ENCODE measurements around the gene PRKCQ.

The PRKCQ gene

DNA sequence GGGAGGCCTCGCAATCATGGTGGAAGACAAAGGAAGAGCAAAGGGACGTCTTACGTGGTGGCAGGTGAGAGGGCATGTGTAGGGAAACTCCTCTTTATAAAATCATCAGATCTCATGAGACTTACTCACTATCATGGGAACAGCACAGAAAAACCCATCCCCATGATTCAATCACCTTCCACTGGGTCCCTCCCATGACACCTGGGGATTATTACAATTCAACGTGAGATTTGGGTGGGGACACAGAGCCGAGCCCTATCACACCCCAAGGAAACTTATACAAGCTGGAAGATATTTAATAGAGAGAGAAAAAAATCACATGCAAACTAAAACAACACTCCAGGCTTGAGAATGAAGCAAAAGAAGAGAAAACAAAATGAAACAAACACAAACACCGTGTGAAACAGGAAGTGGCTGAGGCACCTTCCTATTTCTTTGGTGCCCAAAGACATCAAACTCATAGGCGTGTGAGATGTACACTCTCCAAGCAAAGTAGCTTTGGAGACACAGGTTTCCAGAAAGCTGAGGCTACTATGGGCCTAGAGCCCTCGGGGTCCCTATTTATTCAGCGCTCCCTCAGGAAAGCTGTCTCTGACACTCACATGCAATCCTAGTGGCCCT, 97.2 kb downstream of the PRKCQ start:
- no peak overlapping the region for H3K4me3 ChIP-seq (IDR thresholded peaks at IDR 0.05; ENCODE audit: insufficient read depth, low read depth, low read length)
- H4K20me1 ChIP-seq (ENCODE audit: insufficient read depth), result no peaks in the 10 kb centered on the region
- H3K4me2 ChIP-seq, result no peak overlapping the region
- no peak overlapping the region for H3K9ac ChIP-seq
- no peaks in the 10 kb centered on the region for H3K36me3 ChIP-seq (ENCODE audit: insufficient read depth)
- no peak for TF ChIP-seq CTCF (conservative IDR thresholded peaks at IDR 0.05; ENCODE audit: low read depth, low read length)
- no peak overlapping the region for H3K27ac ChIP-seq
- no peaks in the 10 kb centered on the region for H3K27me3 ChIP-seq (ENCODE audit: insufficient read depth, low read depth)
- H3K79me2 ChIP-seq (ENCODE audit: insufficient read depth, low read depth), result no peaks in the 10 kb centered on the region
- H2AFZ ChIP-seq (ENCODE audit: low read depth), result no peak overlapping the region
- no peaks in the 10 kb centered on the region for H3K4me1 ChIP-seq (ENCODE audit: low read depth, poor library complexity, severe bottlenecking)

GRCh38 chr10:6478722-6479121, 101.4 kb downstream of the PRKCQ start:
- Histone ChIP-seq H3K79me2 (ENCODE audit: insufficient read depth, low read depth) (no peaks in the 10 kb centered on the region), H3K4me1 (ENCODE audit: low read depth, poor library complexity, severe bottlenecking) (peaks cover 12% of the 10 kb centered on the region), H4K20me1 (ENCODE audit: insufficient read depth) (no peaks in the 10 kb centered on the region), H3K4me2 (no peak overlapping the region), H3K27ac (no peak overlapping the region), H3K27me3 (ENCODE audit: insufficient read depth, low read depth) (no peaks in the 10 kb centered on the region), H2AFZ (ENCODE audit: low read depth) (no peak overlapping the region), H3K4me3 (IDR thresholded peaks at IDR 0.05; ENCODE audit: insufficient read depth, low read depth, low read length) (no peak overlapping the region), H3K36me3 (ENCODE audit: insufficient read depth) (no peaks in the 10 kb centered on the region), H3K9ac (no peak overlapping the region)
- TF ChIP-seq CTCF (conservative IDR thresholded peaks at IDR 0.05; ENCODE audit: low read depth, low read length), result peak; percentile 22; the same call in 1 of the 2 replicates

DNA sequence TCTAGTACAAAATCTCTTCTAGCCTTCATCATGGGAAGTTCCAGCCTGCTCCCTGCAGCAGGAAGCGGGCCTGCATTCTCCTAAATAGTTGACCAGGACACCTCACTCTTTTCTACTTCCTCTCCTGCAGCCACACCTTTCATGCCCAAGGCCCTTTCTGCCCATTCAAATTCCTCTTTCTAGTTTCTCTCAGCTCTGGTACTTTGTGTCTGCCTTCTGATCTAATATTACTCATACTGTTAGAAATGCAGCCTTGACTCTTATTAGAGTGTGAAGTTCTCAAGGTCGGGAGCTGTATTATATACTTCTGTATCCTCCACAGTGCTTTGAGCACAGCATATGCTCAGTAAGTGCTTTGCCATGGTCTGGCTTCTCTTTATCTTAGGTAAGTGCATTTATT, 103.1 kb downstream of the PRKCQ start:
- no peaks in the 10 kb centered on the region for H4K20me1 ChIP-seq (ENCODE audit: insufficient read depth)
- no peak for TF ChIP-seq CTCF (conservative IDR thresholded peaks at IDR 0.05; ENCODE audit: low read depth, low read length)
- H3K4me3 ChIP-seq (IDR thresholded peaks at IDR 0.05; ENCODE audit: insufficient read depth, low read depth, low read length), result no peak overlapping the region
- no peak overlapping the region for H2AFZ ChIP-seq (ENCODE audit: low read depth)
- H3K4me2 ChIP-seq, result no peak overlapping the region
- no peak overlapping the region for H3K9ac ChIP-seq
- no peak overlapping the region for H3K27ac ChIP-seq
- no peaks in the 10 kb centered on the region for H3K79me2 ChIP-seq (ENCODE audit: insufficient read depth, low read depth)
- no peaks in the 10 kb centered on the region for H3K36me3 ChIP-seq (ENCODE audit: insufficient read depth)
- no peaks in the 10 kb centered on the region for H3K27me3 ChIP-seq (ENCODE audit: insufficient read depth, low read depth)
- H3K4me1 ChIP-seq (ENCODE audit: low read depth, poor library complexity, severe bottlenecking), result peaks cover 26% of the 10 kb centered on the region

DNA sequence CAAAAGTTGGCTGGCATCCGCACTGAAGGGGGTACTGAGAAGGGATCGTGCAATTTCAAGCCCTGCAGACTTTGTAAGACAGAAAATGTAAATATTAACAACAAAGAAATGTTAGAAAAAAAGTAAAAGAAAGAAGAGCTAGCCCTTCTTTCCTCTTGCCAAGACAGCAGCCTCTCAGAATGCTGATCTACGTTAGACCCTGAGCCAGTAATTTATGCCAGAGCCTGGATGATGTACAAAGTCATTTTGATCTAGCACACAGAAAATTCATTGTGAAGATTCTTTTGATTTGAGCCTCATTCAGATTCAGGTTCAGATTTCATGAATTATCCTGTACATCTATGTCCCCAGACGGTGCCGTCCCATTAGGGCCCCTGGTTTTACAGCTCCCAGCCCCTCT, 105.2 kb downstream of the PRKCQ start:
- Histone ChIP-seq H3K4me2 (no peak overlapping the region), H3K27ac (no peak overlapping the region; the same call in 1 of the 2 replicates), H2AFZ (ENCODE audit: low read depth) (no peak overlapping the region), H3K36me3 (ENCODE audit: insufficient read depth) (no peaks in the 10 kb centered on the region), H3K9ac (no peak overlapping the region), H4K20me1 (ENCODE audit: insufficient read depth) (no peaks in the 10 kb centered on the region), H3K4me1 (ENCODE audit: low read depth, poor library complexity, severe bottlenecking) (peaks cover 26% of the 10 kb centered on the region), H3K79me2 (ENCODE audit: insufficient read depth, low read depth) (no peaks in the 10 kb centered on the region), H3K4me3 (IDR thresholded peaks at IDR 0.05; ENCODE audit: insufficient read depth, low read depth, low read length) (no peak overlapping the region), H3K27me3 (ENCODE audit: insufficient read depth, low read depth) (no peaks in the 10 kb centered on the region)
- TF ChIP-seq CTCF (conservative IDR thresholded peaks at IDR 0.05; ENCODE audit: low read depth, low read length), result no peak
